IMR-90 (cell line): ENCODE data around the gene CALHM1. TPM values are rescaled to one million over a fixed set of nuclear protein-coding genes. Genes with fewer than 3 reads are reported as not detected.

Experiments used
- RAD21 ChIP-seq: IDR thresholded peaks from 2 replicates; pipeline ENCODE4 v1.6.1; 2012; ENCODE audit warnings: low read length, improper control_type of control experiment
- polyA plus RNA-seq, 3 experiments: library from polyadenylated mRNA; depleted of rRNA; stranded (reverse); fragments of >200 nt; gene quantifications; 2 replicates each; pipeline ENCODE4 v1.2.3, GENCODE V29; 2012; ENCODE audit warnings: low replicate concordance in 1 of 3
- total RNA-seq: library from RNA; depleted of rRNA; stranded (reverse); fragments of >200 nt; gene quantifications from 2 replicates; pipeline ENCODE4 v1.2.3, GENCODE V29; 2012
- TF ChIP-seq, protein P1 (sequence below): fragments of 150-350 bp; IDR thresholded peaks from 2 replicates; pipeline ENCODE4 v1.6.1; 2016; ENCODE audit warnings: low read depth, mild to moderate bottlenecking, low read length, moderate library complexity, borderline replicate concordance

CALHM1 gene
- total and polyA plus RNA-seq, 2 of the 4 experiments (the other 2 are of a cell fraction) = not detected

DNA sequence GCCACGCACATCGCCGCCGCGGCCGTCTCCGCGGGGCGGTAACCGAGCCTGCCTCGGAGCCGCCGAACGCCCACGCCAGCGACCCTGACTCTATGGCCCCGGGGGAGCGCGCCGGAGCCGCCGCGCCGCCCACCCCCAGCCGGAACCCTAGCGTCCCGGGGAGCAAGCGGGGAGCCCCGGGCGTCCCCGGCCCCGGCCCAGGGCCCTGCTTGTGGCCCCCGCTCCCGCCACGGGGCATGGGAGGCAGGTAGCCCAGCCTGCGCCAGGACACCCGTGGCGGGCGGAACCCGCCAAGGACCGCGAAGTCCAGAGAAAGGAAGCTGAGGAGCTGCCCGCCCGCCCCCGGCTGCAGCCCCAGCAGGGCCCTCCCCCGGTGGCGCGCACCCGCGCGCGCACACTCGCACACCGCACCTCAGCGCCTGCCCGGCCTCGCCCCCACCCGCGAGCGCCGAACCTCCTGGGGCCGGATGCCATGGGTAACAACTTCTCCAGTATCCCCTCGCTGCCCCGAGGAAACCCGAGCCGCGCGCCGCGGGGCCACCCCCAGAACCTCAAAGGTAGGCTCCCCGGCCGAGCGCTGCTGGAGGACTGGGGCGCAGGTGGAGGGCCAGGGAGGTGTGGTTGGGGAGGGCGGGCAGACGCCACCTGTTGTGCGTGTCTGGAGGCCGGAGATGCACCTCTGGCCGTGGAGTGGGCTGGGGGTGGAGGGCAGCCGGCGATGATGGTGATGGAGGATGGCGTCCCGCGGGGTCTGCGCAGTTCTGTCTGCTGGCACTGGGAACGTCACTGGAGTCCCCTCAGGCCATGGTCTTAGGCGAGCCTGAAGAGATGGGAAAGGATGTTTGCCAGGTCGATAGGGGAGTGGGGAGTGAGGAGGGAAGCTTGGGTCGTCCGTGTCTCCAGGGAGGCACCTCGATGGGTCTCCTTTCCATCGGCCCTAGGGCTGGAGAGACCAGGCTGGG, 35.5 kb upstream of the CALHM1 start (continued):
- TF ChIP-seq, protein P1, sequence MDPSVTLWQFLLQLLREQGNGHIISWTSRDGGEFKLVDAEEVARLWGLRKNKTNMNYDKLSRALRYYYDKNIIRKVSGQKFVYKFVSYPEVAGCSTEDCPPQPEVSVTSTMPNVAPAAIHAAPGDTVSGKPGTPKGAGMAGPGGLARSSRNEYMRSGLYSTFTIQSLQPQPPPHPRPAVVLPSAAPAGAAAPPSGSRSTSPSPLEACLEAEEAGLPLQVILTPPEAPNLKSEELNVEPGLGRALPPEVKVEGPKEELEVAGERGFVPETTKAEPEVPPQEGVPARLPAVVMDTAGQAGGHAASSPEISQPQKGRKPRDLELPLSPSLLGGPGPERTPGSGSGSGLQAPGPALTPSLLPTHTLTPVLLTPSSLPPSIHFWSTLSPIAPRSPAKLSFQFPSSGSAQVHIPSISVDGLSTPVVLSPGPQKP = no peak
- no peak for TF ChIP-seq RAD21
